Liver (tissue), 10 donors: ENCODE measurements around the gene AKTIP. TPM values are rescaled to one million over a fixed set of nuclear protein-coding genes. Genes with fewer than 3 reads are reported as not detected.

Experiments
- DNase-seq: peaks from one replicate; pipeline ENCODE4 v3.0.0-alpha.2; 2017; ENCODE audit warnings: low spot score
- H3K27ac ChIP-seq, 2 donors: one replicate each; pipeline ENCODE4 v1.7.0; 2013; ENCODE audit warnings: inconsistent platforms in 2 of 2, low read length in 2 of 2, control low read depth in 1 of 2, low read depth in 1 of 2, mild to moderate bottlenecking in 1 of 2
- H3K27me3 ChIP-seq, 4 donors: one replicate each; pipeline versions ENCODE4 v1.6.1 to v1.7.0; 2013; ENCODE audit warnings: low read length in 3 of 4, inconsistent platforms in 1 of 4, mild to moderate bottlenecking in 1 of 4, moderate library complexity in 1 of 4; ENCODE audit not compliant: control insufficient read depth in 4 of 4, insufficient read depth in 4 of 4
- H3K36me3 ChIP-seq, 4 donors: one replicate each; pipeline versions ENCODE4 v1.6.1 to v1.7.0; 2013; ENCODE audit warnings: low read length in 3 of 4, mild to moderate bottlenecking in 3 of 4, low read depth in 1 of 4, moderate library complexity in 1 of 4; ENCODE audit not compliant: control insufficient read depth in 4 of 4, insufficient read depth in 3 of 4
- H3K4me1 ChIP-seq, 4 donors: one replicate each; pipeline versions ENCODE4 v1.6.1 to v1.7.0; 2013; ENCODE audit warnings: low read length in 3 of 4, mild to moderate bottlenecking in 3 of 4, moderate library complexity in 1 of 4; ENCODE audit not compliant: control insufficient read depth in 4 of 4, insufficient read depth in 4 of 4
- H3K4me3 ChIP-seq, 3 donors: one replicate each; pipeline versions ENCODE4 v1.6.1 to v1.7.0; 2013; ENCODE audit warnings: low read length in 3 of 3, control low read depth in 1 of 3, low read depth in 1 of 3, mild to moderate bottlenecking in 1 of 3
- H3K9ac ChIP-seq, 2 donors: one replicate each; pipeline ENCODE4 v1.7.0; 2013; ENCODE audit warnings: low read length in 2 of 2, mild to moderate bottlenecking in 2 of 2, moderate library complexity in 2 of 2, control low read depth in 1 of 2, low read depth in 1 of 2
- H3K9me3 ChIP-seq, 4 donors: one replicate each; pipeline versions ENCODE4 v1.6.1 to v1.7.0; 2013; ENCODE audit warnings: low read length in 3 of 4; ENCODE audit not compliant: control insufficient read depth in 4 of 4
- ATF3 ChIP-seq: IDR thresholded peaks from 2 replicates; pipeline ENCODE4 v1.6.1; 2016; ENCODE audit warnings: antibody characterized with exemption
- EGR1 ChIP-seq, 2 donors: IDR thresholded peaks; 2 replicates each; pipeline ENCODE4 v1.6.1; 2016 to 2018; ENCODE audit warnings: antibody characterized with exemption in 2 of 2, low read depth in 2 of 2
- RAD21 ChIP-seq, 2 donors: IDR thresholded peaks; 2 replicates each; pipeline ENCODE4 v1.6.1; 2016; ENCODE audit warnings: antibody characterized with exemption in 2 of 2, mild to moderate bottlenecking in 2 of 2
- RXRA ChIP-seq, 2 donors: IDR thresholded peaks; 2 replicates each; pipeline ENCODE4 v1.6.1; 2017 to 2018; ENCODE audit warnings: antibody characterized with exemption in 2 of 2, mild to moderate bottlenecking in 1 of 2
- WGBS: extraction: QIAGEN DNeasy Blood & Tissue Kit; methylation state at CpG from one replicate; pipeline ENCODE4 v1.1.7; 2013; 5-methylcytosine and 5-hydroxymethylcytosine counted together
- polyA plus RNA-seq, 2 donors: library from polyadenylated mRNA; stranded (reverse) in 1 of 2; unstranded in 1 of 2; fragments of 200-250 nt in 1 of 2; fragments of >200 nt in 1 of 2; fragmentation: Nextera tagmentation in 1 of 2; extraction: Ambion mirVana in 1 of 2; gene quantifications; one replicate each; pipeline versions ENCODE4 v1.2.1 to v1.2.3, GENCODE V29; 2013 to 2015
- small RNA-seq: library from RNA; depleted of rRNA; stranded (forward); fragments of <200 nt; gene quantifications from one replicate; pipeline ENCODE3, GENCODE V24; 2014
- total RNA-seq, 2 donors: library from RNA; depleted of rRNA; stranded (reverse); fragments of >200 nt; gene quantifications; one replicate each; pipeline ENCODE4 v1.2.3, GENCODE V29; 2014
- TF ChIP-seq, protein P1 (sequence below): fragments of 150-350 bp; IDR thresholded peaks from 2 replicates; pipeline ENCODE4 v1.5.1; 2017; ENCODE audit warnings: improper control_type of control experiment, low read depth, low read length; ENCODE audit not compliant: missing input control
- donor health status: healthy.
- donor health status: healthy.
- donor health status: healthy.
- donor health status: healthy.
- donor health status: healthy.

The AKTIP gene
- total and polyA plus RNA-seq, 4 donors, result 7.5 to 47.1 (median 20.4) TPM

DNA sequence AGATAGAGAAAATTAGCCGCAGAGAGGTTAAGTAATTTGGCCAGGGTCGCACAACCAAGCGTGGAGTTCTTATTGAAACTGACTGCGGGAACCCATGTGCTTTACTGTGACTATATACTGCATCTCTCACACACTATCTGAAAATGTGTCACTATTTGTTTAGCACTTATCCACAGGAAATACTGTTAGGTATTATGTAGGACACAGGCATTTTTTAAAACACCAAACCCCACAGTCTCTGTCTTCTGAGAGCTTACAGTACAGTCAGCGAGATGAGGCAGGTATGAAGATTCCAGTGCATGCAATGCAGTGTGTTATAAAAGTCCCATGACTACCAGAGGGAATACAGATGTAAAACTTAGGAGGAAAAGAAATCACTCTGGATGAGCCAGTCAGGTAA lies 57.5 kb downstream of the AKTIP start:
- Histone ChIP-seq H3K9ac (no peak overlapping the region), H3K4me1 (no peaks in the 10 kb centered on the region), H3K9me3 (no peaks in the 10 kb centered on the region), H3K27ac (no peak overlapping the region), H3K36me3 (peaks cover 10 to 36% (median 24%) of the 10 kb centered on the region in 4 donors), H3K27me3 (no peaks in the 10 kb centered on the region), H3K4me3 (no peak overlapping the region)
- WGBS, result 94% methylated on average over 5 of the region's 5 CpGs
- no peak for DNase-seq
- TF ChIP-seq RAD21 (IDR thresholded peaks at IDR 0.05), result no peak
- TF ChIP-seq ATF3, result no peak
- TF ChIP-seq RXRA (IDR thresholded peaks at IDR 0.05), result no peak
- TF ChIP-seq EGR1 (IDR thresholded peaks at IDR 0.05; ENCODE audit: low read depth in 2 of 2), result no peak
- TF ChIP-seq, protein P1, sequence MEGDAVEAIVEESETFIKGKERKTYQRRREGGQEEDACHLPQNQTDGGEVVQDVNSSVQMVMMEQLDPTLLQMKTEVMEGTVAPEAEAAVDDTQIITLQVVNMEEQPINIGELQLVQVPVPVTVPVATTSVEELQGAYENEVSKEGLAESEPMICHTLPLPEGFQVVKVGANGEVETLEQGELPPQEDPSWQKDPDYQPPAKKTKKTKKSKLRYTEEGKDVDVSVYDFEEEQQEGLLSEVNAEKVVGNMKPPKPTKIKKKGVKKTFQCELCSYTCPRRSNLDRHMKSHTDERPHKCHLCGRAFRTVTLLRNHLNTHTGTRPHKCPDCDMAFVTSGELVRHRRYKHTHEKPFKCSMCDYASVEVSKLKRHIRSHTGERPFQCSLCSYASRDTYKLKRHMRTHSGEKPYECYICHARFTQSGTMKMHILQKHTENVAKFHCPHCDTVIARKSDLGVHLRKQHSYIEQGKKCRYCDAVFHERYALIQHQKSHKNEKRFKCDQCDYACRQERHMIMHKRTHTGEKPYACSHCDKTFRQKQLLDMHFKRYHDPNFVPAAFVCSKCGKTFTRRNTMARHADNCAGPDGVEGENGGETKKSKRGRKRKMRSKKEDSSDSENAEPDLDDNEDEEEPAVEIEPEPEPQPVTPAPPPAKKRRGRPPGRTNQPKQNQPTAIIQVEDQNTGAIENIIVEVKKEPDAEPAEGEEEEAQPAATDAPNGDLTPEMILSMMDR, result no peak

Small RNA genes lying within 50 kb of the gene (small RNA-seq; reads per million reads assigned to genes)
- not detected for gene RNU6-1153P

Other genes starting within 250 kb of the AKTIP start
- 10 to 100 TPM; 33.4 to 64.3 TPM for gene RBL2, start 68.7 kb downstream of the AKTIP start, total RNA-seq
- gene RBL2, start 68.7 kb downstream of the AKTIP start, polyA plus RNA-seq, result 10 to 100 TPM; 19.2 to 23.5 TPM
- gene RPGRIP1L, start 200.7 kb upstream of the AKTIP start, total RNA-seq, result 1 to 10 TPM; 1.3 to 1.4 TPM
- gene RPGRIP1L, start 200.7 kb upstream of the AKTIP start, polyA plus RNA-seq, result under 1 TPM; 0.46 to 0.53 TPM
- 10 to 100 TPM; 29.3 to 54.2 TPM for gene FTO, start 200.9 kb upstream of the AKTIP start, total RNA-seq
- gene FTO, start 200.9 kb upstream of the AKTIP start, polyA plus RNA-seq, result 10 to 100 TPM; 12.0 to 20.0 TPM